ENCODE data around the gene STK33.

STK33 gene

GRCh38 chr11:8487261-8487660 lies 106.8 kb downstream of the STK33 start:
- ChIA-PET POLR2A (no interaction called here), CTCF (interaction anchor here (0.6 kb wide), 1 partner anchor 168 kb away, joined by 3 read pairs; no protein-coding TSS in a partner anchor)
- TF ChIP-seq ZNF701 (tag by site-specific recombination; IDR thresholded peaks at IDR 0.05) (no peak), ZNF660 (tag by site-specific recombination; IDR thresholded peaks at IDR 0.05) (no peak), ZNF501 (tag by site-specific recombination; IDR thresholded peaks at IDR 0.05) (no peak), ZBTB17 (tag by site-specific recombination; IDR thresholded peaks at IDR 0.05) (no peak), ZBTB44 (tag by site-specific recombination; IDR thresholded peaks at IDR 0.05) (no peak), ZNF19 (tag by site-specific recombination; IDR thresholded peaks at IDR 0.05; ENCODE audit: low read depth) (no peak), ZNF169 (tag by site-specific recombination; IDR thresholded peaks at IDR 0.05) (no peak), ZNF48 (tag by site-specific recombination; IDR thresholded peaks at IDR 0.05) (no peak), GLI4 (tag by site-specific recombination; IDR thresholded peaks at IDR 0.05) (no peak), ZFP3 (tag by site-specific recombination; IDR thresholded peaks at IDR 0.05; ENCODE audit: low read depth) (no peak), ZNF621 (tag by site-specific recombination; IDR thresholded peaks at IDR 0.05) (no peak), ZNF404 (tag by site-specific recombination; IDR thresholded peaks at IDR 0.05) (no peak), ZNF433 (tag by site-specific recombination; IDR thresholded peaks at IDR 0.05; ENCODE audit: low read depth) (no peak), ZNF561 (tag by site-specific recombination; IDR thresholded peaks at IDR 0.05; ENCODE audit: borderline replicate concordance) (no peak), ZNF350 (tag by site-specific recombination; IDR thresholded peaks at IDR 0.05) (no peak)

GRCh38 chr11:8484251-8484650 lies 109.8 kb downstream of the STK33 start:
- ChIA-PET CTCF (interaction anchor here (1.1 to 1.4 kb wide), 2 partner anchors 80 to 237 kb away, joined by 3 to 6 read pairs; no protein-coding TSS in a partner anchor), POLR2A (no interaction called here)
- H3K4me1 ChIP-seq (ENCODE audit: control insufficient read depth, insufficient read depth, low read length) = no peaks in the 10 kb centered on the region
- TF ChIP-seq ZBTB8A (tag by site-specific recombination; IDR thresholded peaks at IDR 0.05) = no peak
- no peak overlapping the region for H3K27ac ChIP-seq (ENCODE audit: extremely low read depth, low read depth, low read length)
- no peaks in the 10 kb centered on the region for H3K36me3 ChIP-seq (ENCODE audit: control insufficient read depth in 2 of 2, insufficient read depth in 1 of 2, low read length in 2 of 2)
- no peaks in the 10 kb centered on the region for H3K9me3 ChIP-seq (ENCODE audit: control insufficient read depth, insufficient read depth, low read depth, low read length)
- no peak overlapping the region for H3K4me3 ChIP-seq (ENCODE audit: low read depth, low read length)

More at GRCh38 chr11:8487261-8487660, 106.8 kb downstream of the STK33 start:
- no peaks in the 10 kb centered on the region for H3K4me1 ChIP-seq (ENCODE audit: control insufficient read depth, insufficient read depth, low read length)
- H3K9me3 ChIP-seq (ENCODE audit: control insufficient read depth, insufficient read depth, low read depth, low read length) = no peaks in the 10 kb centered on the region
- no peaks in the 10 kb centered on the region for H3K36me3 ChIP-seq (ENCODE audit: control insufficient read depth in 2 of 2, insufficient read depth in 1 of 2, low read length in 2 of 2)
- H3K27ac ChIP-seq (ENCODE audit: extremely low read depth, low read depth, low read length) = no peak overlapping the region
- no peak overlapping the region for H3K4me3 ChIP-seq (ENCODE audit: low read depth, low read length)

GRCh38 chr11:8480858-8481257 lies 113.2 kb downstream of the STK33 start:
- TF ChIP-seq ZBTB26 (tag by site-specific recombination; optimal IDR thresholded peaks at IDR 0.05) (no peak), ZFP41 (tag by site-specific recombination; IDR thresholded peaks at IDR 0.05; ENCODE audit: borderline replicate concordance) (no peak), ZNF184 (tag by site-specific recombination; IDR thresholded peaks at IDR 0.05) (no peak), BCL6B (tag by site-specific recombination; IDR thresholded peaks at IDR 0.05) (0 out of 2 replicates have a peak, but pooled peaks have one; percentile 48), OVOL3 (tag by site-specific recombination; IDR thresholded peaks at IDR 0.05) (no peak), ZBTB7A (tag by site-specific recombination; IDR thresholded peaks at IDR 0.05; ENCODE audit: low read depth) (no peak), SCRT1 (tag by site-specific recombination; IDR thresholded peaks at IDR 0.05; ENCODE audit: borderline replicate concordance) (no peak), REST (tag by site-specific recombination; IDR thresholded peaks at IDR 0.05) (peak; percentile 78)
- Histone ChIP-seq H3K9me3 (ENCODE audit: control insufficient read depth, insufficient read depth, low read depth, low read length) (no peaks in the 10 kb centered on the region), H3K4me1 (ENCODE audit: control insufficient read depth, insufficient read depth, low read length) (no peaks in the 10 kb centered on the region), H3K36me3 (ENCODE audit: control insufficient read depth in 2 of 2, insufficient read depth in 1 of 2, low read length in 2 of 2) (no peaks in the 10 kb centered on the region), H3K4me3 (ENCODE audit: low read depth, low read length) (no peak overlapping the region), H3K27ac (ENCODE audit: extremely low read depth, low read depth, low read length) (no peak overlapping the region)
- ChIA-PET CTCF (no interaction called here), POLR2A (no interaction called here)

Measured in HEK293 (cell line).